HG02938 (cell line): ENCODE results near the gene C4B.
"Not testable (repeated sequence)": the region's sequence is repeated elsewhere in the genome, so short reads cannot be mapped to it uniquely, and the experiment has no call there.

Source experiments
- ATAC-seq: cut with Tn5 transposase; IDR thresholded peaks from one replicate; pipeline ENCODE4 v1.9.1; 2021; ENCODE audit warnings: mild to moderate bottlenecking, moderate library complexity; ENCODE audit not compliant: unreplicated experiment

C4B gene

GRCh38 chr6:31980998-31981397 lies 33.6 kb upstream of the C4B start:
- ATAC-seq, result not testable (repeated sequence)

- not testable (repeated sequence) for ATAC-seq
Observed at GRCh38 chr6:31981744-31982143, 32.9 kb upstream of the C4B start, which contains the start of gene C4A. TSS of gene C4A (plus strand) at chr6:31982057. CDS start at chr6:31982108, 51 bp downstream.

- ATAC-seq, result not testable (repeated sequence)
Observed at GRCh38 chr6:31989363-31989762, 25.2 kb upstream of the C4B start.

GRCh38 chr6:31994421-31994820 lies 20.2 kb upstream of the C4B start:
- not testable (repeated sequence) for ATAC-seq

- ATAC-seq, result not testable (repeated sequence)
Observed at GRCh38 chr6:31996385-31996784, 18.2 kb upstream of the C4B start.

- not testable (repeated sequence) for ATAC-seq
Observed at GRCh38 chr6:32002546-32003268, 11.9 kb upstream of the C4B start.

GRCh38 chr6:32003301-32003700 lies 11.3 kb upstream of the C4B start:
- not testable (repeated sequence) for ATAC-seq

- ATAC-seq, result not testable (repeated sequence)
Observed at GRCh38 chr6:32004393-32004792, 10.2 kb upstream of the C4B start.

- not testable (repeated sequence) for ATAC-seq
Observed at GRCh38 chr6:32004864-32005537, 9.6 kb upstream of the C4B start.

GRCh38 chr6:32005538-32005880 lies 9.1 kb upstream of the C4B start:
- ATAC-seq, result not testable (repeated sequence)

- ATAC-seq, result not testable (repeated sequence)
Observed at GRCh38 chr6:32005991-32006529, 8.5 kb upstream of the C4B start.

- ATAC-seq, result not testable (repeated sequence)
Observed at GRCh38 chr6:32007086-32007485, 7.5 kb upstream of the C4B start.

GRCh38 chr6:32008037-32008436 lies 6.6 kb upstream of the C4B start:
- not testable (repeated sequence) for ATAC-seq

- ATAC-seq, result not testable (repeated sequence)
Observed at GRCh38 chr6:32008616-32009015, 6.0 kb upstream of the C4B start.

- ATAC-seq, result not testable (repeated sequence)
Observed at GRCh38 chr6:32009537-32009936, 5.1 kb upstream of the C4B start.

GRCh38 chr6:32010856-32011530 lies 3.6 kb upstream of the C4B start:
- ATAC-seq, result not testable (repeated sequence)

- ATAC-seq, result not testable (repeated sequence)
Observed at GRCh38 chr6:32012941-32013617, 1.5 kb upstream of the C4B start.

- not testable (repeated sequence) for ATAC-seq
Observed at GRCh38 chr6:32013738-32014137, 857 bp upstream of the C4B start.

- not testable (repeated sequence) for ATAC-seq
Observed at GRCh38 chr6:32022100-32022499, 7.5 kb downstream of the C4B start.

GRCh38 chr6:32028631-32029030 lies 14.0 kb downstream of the C4B start:
- not testable (repeated sequence) for ATAC-seq

GRCh38 chr6:32029553-32029952 lies 15.0 kb downstream of the C4B start:
- not testable (repeated sequence) for ATAC-seq
